Measurements from ENCODE around the gene IFITM1. TPM values are rescaled to one million over a fixed set of nuclear protein-coding genes. Genes with fewer than 3 reads are reported as not detected.

IFITM1 gene
- total RNA-seq, 2 experiments from 2014 or later: 36.4 to 72.4 TPM

- CTCF ChIA-PET (ENCODE audit: unreplicated experiment): no interaction called here
- Histone ChIP-seq H3K4me2 (ENCODE audit: low read length) (no peak overlapping the region), H3K79me2 (ENCODE audit: insufficient read depth, low read depth, low read length) (no peaks in the 10 kb centered on the region), H2AFZ (ENCODE audit: low read length) (no peak overlapping the region), H4K20me1 (ENCODE audit: insufficient read depth, low read length) (no peaks in the 10 kb centered on the region), H3K9me3 (ENCODE audit: low read length) (no peaks in the 10 kb centered on the region), H3K4me1 (ENCODE audit: insufficient read depth, low read length, poor library complexity, severe bottlenecking) (no peaks in the 10 kb centered on the region), H3K27ac (ENCODE audit: low read depth, low read length, poor library complexity, severe bottlenecking) (no peak overlapping the region), H3K4me3 (ENCODE audit: low read depth, low read length, poor library complexity, severe bottlenecking) (no peak overlapping the region), H3K36me3 (ENCODE audit: insufficient read depth, low read length) (no peaks in the 10 kb centered on the region), H3K9me2 (ENCODE audit: insufficient read depth, low read length) (no peaks in the 10 kb centered on the region)
- POLR2A ChIA-PET: no interaction called here
- no peak for DNase-seq (ENCODE audit: low spot score)
- intact Hi-C loops (cut with micrococcal nuclease; ENCODE audit: unreplicated experiment): no loop called here
- TF ChIP-seq EZH2phosphoT487 (IDR thresholded peaks at IDR 0.05; ENCODE audit: borderline replicate concordance, low read depth, low read length) (no peak), CTCF (conservative IDR thresholded peaks at IDR 0.05; ENCODE audit: low read length) (no peak)
- no TSS peak for BruUV-seq (replicated peaks)
Observed at GRCh38 chr11:291281-292210, 22.3 kb upstream of the IFITM1 start.

GRCh38 chr11:292211-293121 is 21.4 kb upstream of the IFITM1 start:
- no peak for DNase-seq (ENCODE audit: low spot score)

More at GRCh38 chr11:292211-293121, 21.4 kb upstream of the IFITM1 start:
- Histone ChIP-seq H3K36me3 (ENCODE audit: insufficient read depth, low read length) (no peaks in the 10 kb centered on the region), H3K4me1 (ENCODE audit: insufficient read depth, low read length, poor library complexity, severe bottlenecking) (no peaks in the 10 kb centered on the region), H2AFZ (ENCODE audit: low read length) (no peak overlapping the region), H3K9me3 (ENCODE audit: low read length) (no peaks in the 10 kb centered on the region), H3K4me2 (ENCODE audit: low read length) (no peak overlapping the region), H3K4me3 (ENCODE audit: low read depth, low read length, poor library complexity, severe bottlenecking) (no peak overlapping the region), H3K9me2 (ENCODE audit: insufficient read depth, low read length) (no peaks in the 10 kb centered on the region), H4K20me1 (ENCODE audit: insufficient read depth, low read length) (no peaks in the 10 kb centered on the region), H3K27ac (ENCODE audit: low read depth, low read length, poor library complexity, severe bottlenecking) (no peak overlapping the region), H3K79me2 (ENCODE audit: insufficient read depth, low read depth, low read length) (no peaks in the 10 kb centered on the region)
- intact Hi-C loops (cut with micrococcal nuclease; ENCODE audit: unreplicated experiment): no loop called here
- no TSS peak for BruUV-seq (replicated peaks)
- TF ChIP-seq CTCF (conservative IDR thresholded peaks at IDR 0.05; ENCODE audit: low read length): no peak
- TF ChIP-seq EZH2phosphoT487 (IDR thresholded peaks at IDR 0.05; ENCODE audit: borderline replicate concordance, low read depth, low read length): no peak
- POLR2A ChIA-PET: no interaction called here
- CTCF ChIA-PET (ENCODE audit: unreplicated experiment): no interaction called here

Data from OCI-LY7 (cell line).